Fibroblast of skin of right biceps (primary cell): ENCODE measurements around the gene TMEM209.
"Not testable (repeated sequence)": the region's sequence is repeated elsewhere in the genome, so short reads cannot be mapped to it uniquely, and the experiment has no call there.

Experiments
- DNase-seq: peaks from one replicate; pipeline ENCODE4 v3.0.0-alpha.2; 2013

TMEM209 gene

DNA sequence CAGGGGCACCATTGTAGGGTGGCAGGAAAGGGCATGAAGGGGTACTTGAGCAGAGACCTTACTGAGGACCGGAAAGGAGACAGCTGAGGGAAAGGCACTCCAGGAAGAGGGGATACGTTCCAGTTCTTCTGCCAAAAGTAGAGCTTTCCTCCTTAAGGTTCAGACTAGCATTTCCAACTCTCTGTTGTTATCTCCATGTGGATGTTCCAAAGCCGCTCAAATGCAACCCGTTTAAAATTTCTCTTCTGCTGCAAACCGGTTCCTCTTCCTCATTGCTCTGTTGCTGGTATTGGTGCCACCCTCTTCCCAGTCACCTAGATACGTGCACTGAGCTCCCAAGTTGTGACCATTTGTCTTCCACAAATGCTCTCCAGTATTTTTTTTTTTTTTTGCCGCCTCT lies 47.5 kb downstream of the TMEM209 start:
- DNase-seq = no peak

DNA sequence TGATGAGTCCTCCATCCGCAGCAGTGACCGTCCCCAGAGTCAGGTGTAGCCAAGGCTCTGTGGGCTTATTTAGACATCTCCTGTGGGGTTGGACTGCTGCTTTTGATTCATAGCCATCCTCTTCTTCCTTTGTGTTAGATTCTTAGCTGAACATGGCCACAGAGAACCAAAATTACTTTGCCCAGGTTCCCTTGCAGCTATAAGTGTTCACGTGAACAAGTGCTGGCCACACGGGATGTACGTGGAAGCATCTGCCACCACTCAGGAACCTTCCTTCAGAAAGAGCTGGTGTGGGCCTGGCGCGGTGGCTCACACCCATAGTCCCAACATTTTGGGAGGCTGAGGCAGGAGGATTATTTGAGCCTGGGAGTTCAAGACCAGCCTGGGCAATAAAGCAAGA lies 49.1 kb downstream of the TMEM209 start:
- DNase-seq = no peak

DNA sequence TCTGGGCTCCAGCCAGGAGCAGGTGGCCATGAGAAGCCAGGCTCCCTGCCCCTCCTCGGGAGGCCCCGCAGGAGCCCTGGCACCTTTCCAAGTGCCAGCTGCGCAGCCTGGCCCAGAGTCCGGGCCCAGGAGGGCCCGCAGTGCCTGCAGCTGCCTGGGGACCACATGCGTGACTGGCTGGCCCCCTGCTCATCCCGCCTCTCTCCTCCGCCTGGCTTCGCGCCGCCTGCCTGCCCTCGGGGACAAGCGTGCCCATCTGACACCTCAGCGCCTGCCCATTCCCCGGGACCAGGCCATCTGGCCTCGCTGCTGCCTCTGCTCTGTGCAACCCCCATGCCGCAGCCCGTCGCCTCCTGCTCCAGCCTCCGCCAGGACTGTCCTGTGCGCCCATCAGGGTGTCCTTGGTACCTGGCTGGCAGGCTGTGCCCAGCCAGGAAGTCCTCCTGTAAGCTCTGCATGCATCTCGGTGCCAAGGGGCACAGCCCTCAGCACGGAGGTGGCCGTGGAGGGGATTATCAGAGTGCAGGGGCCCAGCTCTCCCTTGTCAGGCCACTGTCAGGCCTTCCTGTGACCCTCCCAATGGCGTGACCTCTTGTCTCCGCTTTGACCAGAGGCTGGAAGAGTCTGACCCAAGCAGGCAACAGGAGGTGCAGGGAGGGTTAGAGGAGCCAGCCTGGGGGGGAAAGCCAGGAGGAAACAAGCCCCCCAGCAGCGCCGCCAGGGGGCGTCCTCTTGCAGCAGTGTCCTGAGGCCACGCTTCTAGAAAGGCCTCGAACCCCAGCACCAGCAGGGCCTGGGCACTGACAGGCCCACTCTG lies 50.5 kb downstream of the TMEM209 start:
- DNase-seq = no peak

DNA sequence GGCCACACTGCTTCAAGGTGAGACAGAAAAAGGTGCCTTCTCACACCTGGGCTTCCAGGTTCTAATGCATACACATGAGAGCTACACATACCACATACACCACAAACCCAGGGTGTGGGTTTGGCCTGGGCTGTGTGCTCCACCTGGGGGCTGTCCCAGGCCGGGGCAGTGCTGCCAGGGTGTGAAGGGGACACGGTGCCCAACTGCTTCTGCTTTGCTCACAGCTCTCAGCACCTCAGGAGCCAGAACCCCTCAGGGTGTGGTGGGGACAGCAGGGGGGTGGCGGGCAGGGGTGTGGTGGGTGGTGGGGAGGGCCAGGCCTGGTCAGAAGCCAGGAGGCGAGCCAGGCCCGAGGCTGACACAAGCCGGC lies 51.1 kb downstream of the TMEM209 start:
- no peak for DNase-seq

DNA sequence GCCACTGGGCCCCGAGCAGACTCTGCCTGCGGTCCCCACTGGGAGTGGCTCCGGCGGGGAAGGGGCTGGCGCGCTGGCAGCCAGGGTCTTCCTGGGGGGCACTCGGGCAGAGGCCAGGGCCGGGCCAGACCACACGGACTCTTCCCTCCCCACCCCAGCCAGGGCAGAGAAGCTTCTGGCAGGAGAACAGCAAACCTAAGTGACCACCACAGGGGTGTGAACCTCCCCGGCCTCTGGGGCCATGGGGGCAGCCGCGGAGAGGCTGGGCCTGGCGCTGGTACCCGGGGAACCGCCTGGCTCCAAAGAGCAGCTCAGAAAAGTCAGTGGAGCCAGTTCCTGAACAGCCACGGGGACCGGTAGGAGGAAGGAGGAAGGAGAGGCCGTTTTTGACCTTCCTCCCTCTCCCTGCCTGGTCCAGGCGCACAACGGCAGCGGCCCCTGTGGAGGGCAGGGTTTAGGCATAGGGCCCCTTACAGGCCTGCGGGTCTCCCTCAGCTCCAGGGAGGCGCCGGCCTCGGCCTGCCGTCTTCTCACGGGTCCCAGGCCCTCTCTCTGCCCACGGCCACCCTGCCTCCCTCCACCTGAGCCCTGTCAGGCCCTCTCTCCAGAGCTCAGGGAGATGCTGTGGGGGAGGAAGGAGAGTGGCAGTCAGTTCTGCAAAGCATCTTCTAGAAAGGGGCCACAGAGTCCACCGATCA lies 51.8 kb downstream of the TMEM209 start:
- no peak for DNase-seq

DNA sequence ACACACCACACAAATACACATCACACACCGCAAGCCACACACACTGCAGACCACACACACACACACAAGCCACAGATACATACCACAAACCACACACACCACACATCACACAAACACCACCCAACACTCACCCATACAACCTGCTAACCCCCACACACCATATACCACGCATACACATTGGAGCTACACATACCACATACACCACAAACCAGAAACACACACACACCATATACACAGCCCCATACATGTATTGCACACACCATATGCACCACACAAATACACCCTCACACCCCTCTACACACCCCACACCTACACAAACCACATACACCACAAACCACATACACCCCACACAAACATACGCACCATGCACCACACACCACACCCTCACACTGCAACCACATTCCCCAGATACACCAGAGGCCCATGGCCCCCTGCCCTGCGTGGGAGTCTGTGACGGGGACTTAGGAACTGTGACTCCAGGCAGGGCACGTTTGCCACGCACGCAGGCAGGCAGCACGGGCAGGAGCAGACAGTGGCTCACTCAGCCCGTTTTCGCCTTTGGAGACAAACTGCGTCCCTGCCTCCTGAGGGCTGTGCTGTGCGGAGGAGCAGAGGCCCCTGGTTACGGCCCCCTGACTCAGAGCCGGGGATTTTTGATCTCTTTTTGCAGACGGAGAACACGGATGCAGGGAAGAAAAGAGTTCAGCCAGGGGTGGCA lies 52.6 kb downstream of the TMEM209 start:
- peak; percentile 64 for DNase-seq

DNA sequence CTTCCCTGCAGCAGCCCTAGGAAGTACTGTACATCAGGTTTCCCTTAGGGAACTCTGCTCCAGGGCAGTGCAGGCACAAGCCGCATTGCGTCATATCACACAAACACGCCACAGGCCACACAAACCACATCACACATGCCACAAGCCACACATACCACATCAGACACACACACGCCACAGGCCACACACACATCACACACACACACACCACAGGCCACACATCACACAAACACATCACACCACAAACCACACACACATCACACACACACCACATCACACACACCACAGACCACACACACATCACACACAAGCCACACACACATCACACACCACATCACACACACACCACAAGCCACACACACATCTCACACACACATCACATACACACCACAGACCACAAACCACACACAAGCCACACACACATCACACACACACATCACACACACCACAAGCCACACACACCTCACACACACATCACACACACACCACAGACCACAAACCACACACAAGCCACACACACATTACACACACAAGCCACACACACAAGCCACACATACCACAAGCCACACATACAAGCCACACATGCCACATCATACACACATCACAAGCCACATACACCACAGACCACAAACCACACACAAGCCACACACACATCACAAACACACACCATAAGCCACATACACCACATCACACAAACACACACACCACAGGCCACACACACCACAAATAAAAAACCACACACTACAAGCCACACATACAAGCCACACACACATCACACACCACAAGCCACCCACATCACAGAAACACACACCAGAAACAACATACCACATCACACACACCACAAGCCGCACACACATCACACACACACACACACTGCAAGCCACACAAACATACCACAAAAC lies 53.4 kb downstream of the TMEM209 start:
- DNase-seq = peak; percentile 65

DNA sequence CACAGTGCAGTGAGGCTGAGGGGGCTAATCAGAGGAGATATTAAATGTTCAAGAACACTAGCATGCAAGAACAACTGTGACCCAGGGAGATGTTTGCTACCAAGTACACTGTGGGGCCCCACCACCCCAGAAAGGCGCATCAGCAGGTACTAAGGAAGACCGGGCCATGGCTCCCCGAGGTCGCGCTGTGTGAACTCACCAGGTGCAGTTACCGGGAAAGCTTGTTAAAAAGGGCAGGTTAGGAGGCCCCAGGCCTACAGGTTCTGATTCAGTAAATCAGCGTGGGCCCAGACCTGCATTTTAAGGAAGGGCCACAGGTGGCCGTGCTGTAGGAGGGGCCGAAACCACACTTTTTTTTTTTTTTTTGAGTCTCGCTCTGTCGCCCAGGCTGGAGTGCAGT lies 54.6 kb downstream of the TMEM209 start:
- DNase-seq = no peak

DNA sequence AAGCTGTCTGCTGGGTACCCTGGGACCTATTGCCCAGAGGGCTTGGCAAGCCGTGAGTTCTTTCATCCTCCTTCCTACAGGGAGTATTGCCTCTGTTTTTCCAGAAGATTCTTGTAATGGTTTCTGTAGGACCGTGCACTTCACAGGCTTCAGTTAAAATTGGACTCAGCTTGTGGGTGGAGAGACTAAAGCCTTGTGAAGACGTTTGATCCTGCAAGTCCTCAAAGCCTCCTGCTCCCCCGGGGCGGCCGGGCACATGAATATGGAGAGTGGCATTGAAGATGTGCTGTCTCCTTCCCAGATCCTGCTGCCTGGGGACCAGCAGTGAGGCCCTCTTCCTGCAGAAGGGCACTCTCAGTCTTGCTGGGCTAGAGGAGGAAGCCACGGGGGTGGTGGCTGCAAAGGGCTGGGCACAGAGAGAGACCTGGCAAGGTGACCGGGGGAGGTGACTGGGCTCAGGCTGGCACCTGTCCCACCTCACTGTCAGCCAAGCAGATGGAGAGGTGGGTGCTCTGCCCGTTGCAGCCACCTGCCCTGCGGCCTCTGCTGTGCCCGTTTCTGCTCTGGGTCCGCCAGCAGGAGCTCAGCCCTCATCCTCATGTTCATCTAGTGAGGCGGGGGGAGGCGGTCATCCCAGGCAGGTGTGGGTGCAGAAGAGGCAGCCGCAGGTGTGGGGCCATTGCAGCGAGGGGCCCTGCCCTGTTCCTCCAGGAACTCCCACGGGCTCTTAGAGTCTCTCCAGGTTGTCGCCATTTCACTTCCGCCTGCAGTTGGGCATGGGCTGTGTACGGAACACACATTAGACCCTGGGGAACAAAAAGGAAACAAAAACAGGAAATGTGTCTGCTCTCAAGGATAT lies 55.7 kb downstream of the TMEM209 start:
- no peak for DNase-seq

DNA sequence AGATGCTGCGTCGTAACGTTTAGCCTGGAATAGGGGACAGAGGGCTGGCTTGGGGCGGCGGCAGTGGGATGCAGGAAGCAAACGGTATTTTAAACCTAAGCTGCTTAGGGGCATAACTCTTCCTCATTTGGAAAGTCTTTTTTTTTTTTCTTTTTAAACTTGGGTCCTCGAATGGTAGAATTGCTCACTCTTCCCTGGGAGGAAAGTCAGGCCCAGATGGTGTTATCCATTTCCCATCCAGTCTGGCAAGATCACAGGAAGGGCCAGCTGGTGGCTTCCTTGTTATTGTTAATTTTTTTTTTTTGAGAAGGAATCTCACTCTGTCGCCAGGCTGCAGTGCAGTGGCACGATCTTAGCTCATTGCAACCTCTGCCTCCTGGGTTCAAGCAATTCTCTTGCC lies 56.6 kb downstream of the TMEM209 start:
- DNase-seq = no peak

DNA sequence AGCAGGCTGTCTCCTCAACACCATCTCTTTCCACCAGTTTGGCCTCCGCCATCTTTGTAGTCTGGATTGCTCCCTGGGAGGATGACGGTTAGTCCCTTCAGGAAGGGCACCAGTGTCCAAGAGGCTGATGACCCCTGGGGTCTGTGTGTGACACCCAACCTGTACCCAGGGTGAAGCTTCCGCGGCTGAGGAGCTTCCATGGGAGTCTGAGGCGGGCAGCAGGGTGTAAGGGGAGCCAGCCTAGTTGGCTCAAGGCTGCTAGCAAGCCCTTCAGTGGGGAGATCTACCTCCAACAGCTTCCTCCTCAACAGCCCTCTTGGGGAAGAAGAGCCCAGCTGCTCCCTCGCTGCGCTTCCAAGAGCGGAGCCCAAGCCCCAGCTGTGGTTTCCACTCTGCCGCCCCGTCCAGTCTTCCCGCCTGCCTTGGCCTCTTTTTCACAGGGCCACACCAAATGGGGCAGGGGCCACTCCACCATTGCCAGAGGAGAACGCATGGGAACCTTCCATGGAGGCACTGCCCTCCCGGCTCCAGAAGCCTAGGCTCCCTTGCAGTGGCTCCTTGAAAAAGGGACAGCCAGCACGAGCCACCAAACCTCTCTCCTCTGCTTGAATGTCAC lies 57.4 kb downstream of the TMEM209 start:
- no peak for DNase-seq

DNA sequence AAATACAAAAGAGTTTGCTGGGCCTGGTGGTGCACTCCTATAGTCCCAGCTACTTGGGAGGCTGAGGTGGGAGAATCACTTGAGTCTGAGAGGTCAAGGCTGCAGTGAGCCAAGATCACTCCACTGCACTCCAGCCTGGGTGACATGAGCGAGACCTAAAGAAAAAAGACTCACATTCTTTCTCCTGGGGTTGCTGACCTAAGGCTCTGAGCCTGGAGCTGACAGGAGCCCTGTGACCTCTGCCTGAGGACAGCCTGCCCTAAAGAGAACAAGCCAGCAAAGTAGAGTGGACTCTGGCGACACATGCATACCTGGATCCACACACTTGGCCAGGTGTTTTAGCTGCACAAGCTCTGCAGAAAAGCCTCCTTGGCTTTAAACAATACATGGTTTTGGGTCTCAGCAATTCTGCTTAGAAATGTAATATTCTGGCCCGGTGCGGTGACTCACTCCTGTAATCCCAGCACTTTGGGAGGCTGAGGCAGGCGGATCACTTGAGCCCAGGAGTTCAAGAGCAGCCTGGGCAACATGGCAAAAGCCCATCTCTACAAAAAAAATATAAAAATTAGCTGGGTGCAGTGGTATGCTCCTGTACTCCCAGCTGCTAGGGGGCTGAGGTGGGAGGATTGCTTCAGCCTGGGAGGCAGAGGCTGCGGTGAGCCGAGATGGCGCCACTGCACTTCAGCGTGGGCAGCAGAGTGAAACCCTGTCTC lies 58.4 kb downstream of the TMEM209 start:
- DNase-seq = no peak

DNA sequence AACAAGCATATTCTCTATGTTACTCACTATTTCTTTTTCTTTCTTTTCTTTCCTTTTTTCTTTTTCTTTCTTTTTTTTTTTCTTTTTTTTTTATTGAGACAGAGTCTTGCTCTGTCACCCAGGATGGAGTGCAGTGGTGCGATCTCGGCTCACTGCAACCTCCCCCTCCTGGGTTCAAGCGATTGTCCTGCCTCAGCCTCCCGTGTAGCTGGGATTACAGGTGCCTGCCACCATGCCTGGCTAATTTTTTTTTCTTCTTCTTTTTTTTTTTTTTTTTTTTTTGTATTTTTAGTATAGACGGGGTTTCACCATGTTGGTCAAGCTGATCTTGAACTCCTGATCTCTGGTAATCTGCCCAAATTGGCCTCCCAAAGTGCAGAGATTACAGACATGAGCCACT lies 59.1 kb downstream of the TMEM209 start:
- not testable (repeated sequence) for DNase-seq

DNA sequence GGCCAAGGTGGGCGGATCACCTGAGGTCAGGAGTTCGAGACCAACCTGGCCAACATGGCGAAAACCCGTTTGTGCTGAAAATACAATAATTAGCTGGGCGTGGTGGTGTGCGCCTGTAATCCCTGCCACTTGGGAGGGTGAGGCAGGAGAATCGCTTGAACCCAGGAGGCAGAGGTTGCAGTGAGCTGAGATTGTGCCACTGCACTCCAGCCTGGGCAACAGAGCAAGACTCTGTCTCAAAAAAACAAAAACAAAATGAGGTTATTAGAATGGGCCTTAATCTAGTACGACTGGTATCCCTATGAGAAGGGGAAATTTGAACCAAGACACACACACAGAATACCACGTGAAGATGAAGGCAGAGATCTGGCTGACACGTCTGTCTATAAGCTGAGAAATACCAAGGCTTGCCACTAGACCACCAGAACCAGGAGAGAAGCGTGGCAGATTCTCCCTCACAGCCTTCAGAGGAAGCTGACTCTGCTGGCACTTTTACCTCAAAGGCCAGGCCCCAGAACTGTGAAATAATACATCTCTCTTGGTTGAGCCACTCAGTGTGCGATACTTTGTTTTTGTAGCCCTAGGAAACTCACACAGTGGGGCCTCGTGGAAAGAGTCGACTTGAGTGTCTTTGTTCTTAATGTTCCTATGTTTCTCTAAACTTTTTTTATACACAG lies 59.6 kb downstream of the TMEM209 start:
- DNase-seq = peak; percentile 28

DNA sequence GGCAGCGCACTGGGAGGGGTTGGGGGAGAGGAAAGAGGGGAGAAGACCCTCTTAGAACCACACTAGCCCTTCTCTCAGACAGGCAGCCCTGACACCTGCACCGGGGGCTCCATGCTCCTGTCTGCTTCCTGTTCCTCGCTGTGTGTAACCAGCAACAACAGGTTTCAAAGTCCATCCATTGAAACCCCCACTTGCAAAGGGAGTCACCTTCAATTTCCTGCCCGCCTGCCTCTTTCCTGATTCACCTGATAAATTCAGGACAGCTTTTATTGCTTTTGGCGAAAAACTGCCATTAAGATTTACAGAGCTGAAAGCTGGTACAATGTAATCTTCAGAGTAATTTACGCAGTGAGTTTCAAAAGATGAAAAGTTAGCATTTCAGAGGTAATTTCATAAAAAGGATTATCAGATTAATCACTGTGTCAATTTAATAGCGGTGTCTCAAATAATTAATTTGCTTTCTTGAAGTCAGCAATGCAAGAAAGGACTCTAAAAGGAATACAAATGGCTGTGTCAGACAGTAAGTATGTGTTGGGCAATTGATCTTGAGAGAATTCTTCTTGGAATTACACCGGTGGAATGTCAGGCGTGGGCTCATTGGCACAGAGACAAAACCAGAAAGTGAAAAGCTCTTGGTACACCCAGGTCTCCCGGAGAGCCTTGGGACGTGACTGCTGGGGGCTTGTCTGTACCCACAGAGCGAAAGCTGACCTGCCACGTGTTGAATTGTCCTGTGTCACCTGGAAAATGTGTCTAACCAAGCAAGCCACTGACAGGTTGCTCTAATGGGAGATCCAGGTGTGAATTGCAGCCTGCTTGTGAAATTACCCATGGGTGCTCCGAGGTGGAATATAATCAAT lies 60.7 kb downstream of the TMEM209 start:
- DNase-seq = peak; percentile 91

DNA sequence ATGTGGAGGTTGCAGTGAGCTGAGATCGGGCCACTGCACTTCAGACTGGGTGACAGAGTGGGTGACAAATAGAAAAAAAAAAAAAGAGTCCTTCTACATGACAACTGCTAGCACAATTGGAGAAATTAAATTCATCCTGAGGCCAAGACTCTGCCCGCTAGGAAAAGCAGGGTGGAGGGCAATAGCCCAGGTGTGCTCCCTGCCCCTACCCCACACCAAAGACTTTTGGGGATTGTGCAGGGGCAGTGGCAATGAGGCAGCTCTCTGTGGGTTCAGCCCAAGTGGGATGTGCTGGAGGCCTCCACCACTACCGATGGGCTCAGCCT lies 61.3 kb downstream of the TMEM209 start:
- DNase-seq = no peak

DNA sequence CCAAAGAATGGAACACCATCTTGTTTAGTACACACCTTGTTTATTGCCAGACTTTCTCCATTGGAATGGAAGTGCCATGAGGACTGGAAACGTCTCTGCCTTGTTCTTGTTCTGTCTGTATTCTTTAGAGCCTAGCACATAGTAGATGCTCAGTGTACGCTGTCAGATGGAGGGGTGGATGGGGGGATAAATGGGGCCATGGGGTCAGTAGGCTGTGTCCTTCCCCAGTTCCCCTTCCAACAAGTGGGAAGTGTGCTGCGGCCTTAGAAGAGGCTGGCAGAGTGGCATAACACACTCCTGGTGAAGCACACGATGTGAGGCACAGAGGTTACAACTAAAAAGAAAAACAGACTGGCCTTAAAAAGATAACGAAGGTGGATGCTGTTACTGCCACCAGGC lies 61.9 kb downstream of the TMEM209 start:
- DNase-seq = no peak

DNA sequence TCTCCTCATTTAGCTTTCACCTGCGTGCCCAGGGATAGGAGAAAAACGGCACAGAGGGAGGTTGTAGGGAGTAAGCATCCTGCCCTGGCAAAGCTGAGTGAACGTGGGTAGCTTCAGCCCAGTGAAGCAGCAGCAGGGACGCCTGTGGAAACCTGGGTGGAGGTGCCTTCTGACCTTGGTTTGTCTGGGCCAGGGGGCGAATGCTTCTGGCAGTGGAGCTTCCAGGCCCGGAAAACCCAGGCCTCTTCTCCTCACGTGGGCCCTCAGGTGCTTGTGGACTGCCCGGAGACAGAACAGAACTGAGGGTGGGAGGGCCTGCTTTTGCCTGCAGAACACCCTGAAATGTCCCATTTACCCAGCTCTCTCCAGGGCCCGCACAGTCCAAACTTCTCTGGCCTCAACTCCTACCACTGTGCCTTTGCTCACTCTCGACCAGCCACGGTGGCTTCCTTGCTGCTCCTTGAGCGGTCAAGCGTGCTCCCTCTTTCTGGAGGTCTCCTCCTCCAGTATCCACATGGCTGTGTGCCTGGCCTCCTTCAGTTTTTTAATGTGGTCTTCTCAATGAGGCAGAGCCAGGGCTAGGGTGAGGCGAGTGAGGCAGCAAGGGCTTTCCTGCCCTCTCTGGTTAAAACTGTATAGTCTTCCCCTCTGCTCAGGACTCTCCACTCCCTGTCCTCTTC lies 62.4 kb downstream of the TMEM209 start:
- DNase-seq = no peak
